ENCODE data around the gene GALNT11. TPM values are rescaled to one million over a fixed set of nuclear protein-coding genes. Genes with fewer than 3 reads are reported as not detected.
"Not testable (repeated sequence)": the region's sequence is repeated elsewhere in the genome, so short reads cannot be mapped to it uniquely, and the experiment has no call there.

GALNT11 gene
- total and polyA plus RNA-seq, 7 donors = 11.2 to 20.6 (median 15.8) TPM

- intact Hi-C loops (cut with DNase I) = no loop called here
- Histone ChIP-seq H3K4me1 (peaks cover 39% of the 10 kb centered on the region), H3K27ac (peak overlapping the region; percentile 56), H3K4me3 (no peak overlapping the region), H3K9me3 (no peaks in the 10 kb centered on the region), H3K27me3 (ENCODE audit: insufficient read depth in 3 of 3, low read length in 2 of 3) (no peaks in the 10 kb centered on the region), H3K36me3 (ENCODE audit: insufficient read depth in 1 of 2, low read depth in 1 of 2) (no peaks in the 10 kb centered on the region)
- no peak for TF ChIP-seq CTCF (IDR thresholded peaks at IDR 0.05)
- peak; percentile 52 to 71 for DNase-seq
- 45 to 59% (median 50%) methylated on average over 8 of the region's 8 CpGs for WGBS, 3 donors
- ATAC-seq = peak; percentile 78 to 89 (median 86)
These were observed 51.8 kb downstream of the GALNT11 start for GRCh38 chr7:152076940-152077933.

DNA sequence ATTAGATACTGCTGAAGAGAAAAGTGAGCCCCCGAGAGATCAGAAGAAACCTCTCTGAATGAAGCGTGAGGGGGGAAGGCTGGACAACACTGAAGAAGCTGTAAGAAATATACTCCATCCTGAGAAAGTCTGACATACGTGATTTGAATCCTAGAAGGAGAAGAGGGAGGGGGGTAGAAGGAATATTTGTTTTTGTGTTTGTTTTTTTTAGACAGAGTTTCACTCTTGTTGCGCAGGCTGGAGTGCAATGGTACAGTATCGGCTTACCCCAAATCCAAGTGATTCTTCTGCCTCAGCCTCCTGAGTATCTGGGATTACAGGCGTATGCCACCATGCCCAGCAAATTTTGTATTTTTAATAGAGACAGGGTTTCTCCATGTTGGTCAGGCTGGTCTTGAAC is 52.6 kb downstream of the GALNT11 start:
- TF ChIP-seq CTCF (IDR thresholded peaks at IDR 0.05) = no peak
- WGBS, 3 donors = 77 to 83% (median 82%) methylated on average over 6 of the region's 6 CpGs
- Histone ChIP-seq H3K27ac (no peak overlapping the region), H3K9me3 (no peaks in the 10 kb centered on the region), H3K4me3 (no peak overlapping the region), H3K27me3 (ENCODE audit: insufficient read depth in 3 of 3, low read length in 2 of 3) (no peaks in the 10 kb centered on the region), H3K36me3 (ENCODE audit: insufficient read depth in 1 of 2, low read depth in 1 of 2) (no peaks in the 10 kb centered on the region), H3K4me1 (peaks cover 41% of the 10 kb centered on the region)
- DNase-seq (no peak), ATAC-seq (no peak)
- intact Hi-C loops (cut with DNase I) = no loop called here

- ATAC-seq (no peak), DNase-seq (no peak)
- no peak for TF ChIP-seq CTCF (IDR thresholded peaks at IDR 0.05)
- Histone ChIP-seq H3K27ac (no peak overlapping the region), H3K27me3 (ENCODE audit: insufficient read depth in 3 of 3, low read length in 2 of 3) (no peaks in the 10 kb centered on the region), H3K36me3 (ENCODE audit: insufficient read depth in 1 of 2, low read depth in 1 of 2) (no peaks in the 10 kb centered on the region), H3K9me3 (no peaks in the 10 kb centered on the region), H3K4me1 (peaks cover 45% of the 10 kb centered on the region), H3K4me3 (no peak overlapping the region)
- intact Hi-C loops (cut with DNase I) = no loop called here
- WGBS, 3 donors = 70 to 80% (median 73%) methylated on average over 3 of the region's 3 CpGs
These were observed 53.3 kb downstream of the GALNT11 start for GRCh38 chr7:152078786-152079185.

DNA sequence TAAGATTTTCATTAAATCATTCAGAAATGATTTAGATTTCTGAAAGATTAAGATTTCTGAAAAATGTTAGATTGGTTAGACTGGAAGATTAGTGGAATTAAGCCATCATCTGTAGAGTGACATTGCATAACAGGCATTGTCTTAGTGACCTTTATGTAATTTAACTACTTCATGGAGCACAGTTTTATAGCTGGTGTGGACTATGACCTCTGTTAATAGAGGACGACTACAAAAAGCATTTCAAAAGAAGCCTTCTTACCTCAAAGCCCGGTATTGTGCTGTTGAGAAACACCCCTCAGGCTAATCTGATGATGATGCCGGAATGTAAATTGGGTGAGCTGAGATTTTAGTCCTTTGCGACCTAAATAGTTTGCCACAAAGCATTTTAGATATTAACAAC is 55.6 kb downstream of the GALNT11 start:
- H3K27me3 ChIP-seq (ENCODE audit: insufficient read depth in 3 of 3, low read length in 2 of 3) = no peaks in the 10 kb centered on the region
- no peaks in the 10 kb centered on the region for H3K9me3 ChIP-seq
- intact Hi-C loops (cut with DNase I) = no loop called here
- H3K4me1 ChIP-seq = peaks cover 34% of the 10 kb centered on the region
- H3K27ac ChIP-seq = no peak overlapping the region
- DNase-seq (no peak), ATAC-seq (no peak)
- TF ChIP-seq CTCF (IDR thresholded peaks at IDR 0.05) = no peak
- no peak overlapping the region for H3K4me3 ChIP-seq
- WGBS, 3 donors = 84 to 92% (median 84%) methylated on average over 4 of the region's 4 CpGs
- no peaks in the 10 kb centered on the region for H3K36me3 ChIP-seq (ENCODE audit: insufficient read depth in 1 of 2, low read depth in 1 of 2)

- ATAC-seq; H3K4me3 ChIP-seq; H3K27me3 ChIP-seq (ENCODE audit: insufficient read depth in 3 of 3, low read length in 2 of 3); intact Hi-C loops (cut with DNase I); H3K9me3 ChIP-seq; H3K27ac ChIP-seq; H3K36me3 ChIP-seq (ENCODE audit: insufficient read depth in 1 of 2, low read depth in 1 of 2); DNase-seq: not testable (repeated sequence)
- H3K4me1 ChIP-seq = peaks cover 23% of the 10 kb centered on the region
- WGBS, 3 donors = 85 to 96% (median 87%) methylated on average over 6 of the region's 6 CpGs
These were observed 56.7 kb downstream of the GALNT11 start for GRCh38 chr7:152082073-152082721.
